Keratinocyte (primary cell): ENCODE results near the gene APOL1. TPM values are rescaled to one million over a fixed set of nuclear protein-coding genes. Genes with fewer than 3 reads are reported as not detected.
"Not testable (repeated sequence)": the region's sequence is repeated elsewhere in the genome, so short reads cannot be mapped to it uniquely, and the experiment has no call there.

Experiments used
- DNase-seq: peaks from one replicate; pipeline ENCODE4 v3.0.0-alpha.2; 2011; ENCODE audit warnings: low read depth, missing footprints, low spot score
- FAIRE-seq: peaks from 2 replicates; lab custom pipeline; 2011; peaks lifted over from hg19 to GRCh38; lab: Jason Lieb, UNC
- H2AFZ ChIP-seq: 2 replicates; pipeline ENCODE4 v1.6.0; 2012; ENCODE audit warnings: low read length, control low read depth, inconsistent platforms; ENCODE audit not compliant: control insufficient read depth
- H3K27ac ChIP-seq: 2 replicates; pipeline ENCODE4 v1.5.1; 2011; ENCODE audit warnings: low read length; ENCODE audit not compliant: control insufficient read depth, insufficient read depth
- H3K27me3 ChIP-seq: 3 replicates; pipeline ENCODE4 v1.6.0; 2011; ENCODE audit warnings: low read length; ENCODE audit not compliant: control insufficient read depth, insufficient read depth; ENCODE audit errors: extremely low read depth
- H3K36me3 ChIP-seq, 2 experiments: 2 replicates in 1 of 2; 3 replicates in 1 of 2; pipeline ENCODE4 v1.5.1; 2011; ENCODE audit warnings: low read length in 2 of 2, mild to moderate bottlenecking in 1 of 2; ENCODE audit not compliant: control insufficient read depth in 2 of 2, insufficient read depth in 2 of 2; ENCODE audit errors: extremely low read depth in 1 of 2
- H3K4me1 ChIP-seq: 3 replicates; pipeline ENCODE4 v1.5.1; 2011; ENCODE audit warnings: low read length; ENCODE audit not compliant: control insufficient read depth, insufficient read depth; ENCODE audit errors: extremely low read depth
- H3K4me2 ChIP-seq: 3 replicates; pipeline ENCODE4 v1.6.0; 2011; ENCODE audit warnings: low read depth, low read length; ENCODE audit not compliant: control insufficient read depth, insufficient read depth; ENCODE audit errors: extremely low read depth
- H3K4me3 ChIP-seq, 3 experiments: fragments of 200-600 bp in 1 of 3; sonication (generic) in 1 of 3; 2 replicates in 2 of 3; 3 replicates in 1 of 3; pipeline ENCODE4 v1.5.1; 2011 to 2016; ENCODE audit warnings: low read length in 3 of 3, mild to moderate bottlenecking in 3 of 3, control low read depth in 2 of 3, inconsistent platforms in 1 of 3, low read depth in 1 of 3, mixed read lengths in 1 of 3, mixed run types in 1 of 3, moderate library complexity in 1 of 3; ENCODE audit not compliant: control insufficient read depth in 2 of 3, insufficient read depth in 2 of 3; ENCODE audit errors: extremely low read depth in 1 of 3
- H3K79me2 ChIP-seq: 2 replicates; pipeline ENCODE4 v1.6.0; 2012; ENCODE audit warnings: low read length; ENCODE audit not compliant: control insufficient read depth, insufficient read depth
- H3K9ac ChIP-seq: 3 replicates; pipeline ENCODE4 v1.6.0; 2011; ENCODE audit warnings: low read length; ENCODE audit not compliant: control insufficient read depth, insufficient read depth; ENCODE audit errors: extremely low read depth
- H3K9me1 ChIP-seq: 3 replicates; pipeline ENCODE4 v1.6.0; 2011; ENCODE audit warnings: low read length; ENCODE audit not compliant: control insufficient read depth, insufficient read depth; ENCODE audit errors: extremely low read depth
- H3K9me3 ChIP-seq: 2 replicates; pipeline ENCODE4 v1.5.1; 2012; ENCODE audit warnings: low read depth, low read length; ENCODE audit not compliant: control insufficient read depth
- H4K20me1 ChIP-seq: 3 replicates; pipeline ENCODE4 v1.6.0; 2011; ENCODE audit warnings: low read length; ENCODE audit not compliant: control insufficient read depth, insufficient read depth; ENCODE audit errors: extremely low read depth
- CTCF ChIP-seq, 3 experiments: IDR thresholded peaks in 1 of 3; conservative IDR thresholded peaks in 1 of 3; optimal IDR thresholded peaks in 1 of 3; 2 replicates in 2 of 3; 3 replicates in 1 of 3; pipeline versions ENCODE3 to v1.5.1; 2011; ENCODE audit warnings: low read length in 3 of 3, mild to moderate bottlenecking in 3 of 3, moderate library complexity in 2 of 3, control low read depth in 1 of 3, inconsistent platforms in 1 of 3; ENCODE audit not compliant: insufficient read depth in 2 of 3; ENCODE audit errors: extremely low read depth in 1 of 3
- EZH2 ChIP-seq: IDR thresholded peaks from one replicate; pipeline ENCODE4 v1.6.1; 2012; ENCODE audit warnings: inconsistent platforms, mild to moderate bottlenecking, low read length, moderate library complexity
- dilution Hi-C: fragments of 300-500 bp; cut with MboI; formaldehyde crosslinking; loops from one replicate; pipeline ENCODE4 v1.7.0; 2020; ENCODE audit warnings: low sequenced_read_pairs; ENCODE audit not compliant: extremely low pct_ligation_motif_present
- polyA plus RNA-seq, 5 experiments: library from polyadenylated mRNA; depleted of rRNA in 3 of 5; stranded (reverse) in 3 of 5; stranded (forward) in 1 of 5; unstranded in 1 of 5; fragments of >200 nt; gene quantifications; 1 replicate in 1 of 5; 2 replicates in 3 of 5; 3 replicates in 1 of 5; pipeline versions ENCODE4 v1.2.1 to v1.2.3, GENCODE V29; 2011 to 2012; ENCODE audit warnings: missing spikeins in 2 of 5, low read depth in 1 of 5, low replicate concordance in 1 of 5

The APOL1 gene
- polyA plus RNA-seq, 1 donor (not counting 4 experiments of a cell fraction or from before 2014, with no cell fraction given): 3.0 TPM

GRCh38 chr22:36251979-36252608 lies 839 bp upstream of the APOL1 start:
- H4K20me1 ChIP-seq, H3K9ac ChIP-seq, H3K27me3 ChIP-seq, H3K79me2 ChIP-seq, H3K9me3 ChIP-seq, DNase-seq, H3K4me3 ChIP-seq, H3K36me3 ChIP-seq, H2AFZ ChIP-seq, H3K4me2 ChIP-seq, FAIRE-seq, H3K9me1 ChIP-seq, H3K27ac ChIP-seq, dilution Hi-C loops, H3K4me1 ChIP-seq: not testable (repeated sequence)

GRCh38 chr22:36253523-36254490 lies 874 bp downstream of the APOL1 start:
- TF ChIP-seq EZH2 (no peak), CTCF (optimal IDR thresholded peaks at IDR 0.05 in 1 of 3, IDR thresholded peaks at IDR 0.05 in 1 of 3, conservative IDR thresholded peaks at IDR 0.05 in 1 of 3; ENCODE audit: extremely low read depth in 1 of 3, insufficient read depth in 2 of 3, low read length in 3 of 3) (no peak)
- H3K4me1 ChIP-seq: no peaks in the 10 kb centered on the region
- H3K36me3 ChIP-seq: no peaks in the 10 kb centered on the region
- peak overlapping the region; percentile 83 for H3K4me2 ChIP-seq
- peak; percentile 56 for FAIRE-seq
- H3K9me3 ChIP-seq: no peaks in the 10 kb centered on the region
- peak overlapping the region; percentile 20 to 66 (median 52) for H3K4me3 ChIP-seq
- no peak overlapping the region for H3K27ac ChIP-seq
- no peaks in the 10 kb centered on the region for H3K79me2 ChIP-seq
- dilution Hi-C loops: no loop called here
- H2AFZ ChIP-seq: peak overlapping the region; percentile 22
- H3K27me3 ChIP-seq: no peaks in the 10 kb centered on the region
- no peak overlapping the region for H3K9ac ChIP-seq
- H4K20me1 ChIP-seq: no peaks in the 10 kb centered on the region
- no peaks in the 10 kb centered on the region for H3K9me1 ChIP-seq
- DNase-seq: no peak

- FAIRE-seq, H3K9me3 ChIP-seq, H3K4me2 ChIP-seq, H3K4me3 ChIP-seq, H3K79me2 ChIP-seq, H3K9me1 ChIP-seq, H3K36me3 ChIP-seq, H3K27ac ChIP-seq, H2AFZ ChIP-seq, H3K27me3 ChIP-seq, dilution Hi-C loops, H3K9ac ChIP-seq, DNase-seq, H3K4me1 ChIP-seq, H4K20me1 ChIP-seq: not testable (repeated sequence)
Measured at GRCh38 chr22:36255572-36255971, 2.6 kb downstream of the APOL1 start.
